ENCODE measurements around the gene PEX1.
"Not testable (repeated sequence)": the region's sequence is repeated elsewhere in the genome, so short reads cannot be mapped to it uniquely, and the experiment has no call there.

DNA sequence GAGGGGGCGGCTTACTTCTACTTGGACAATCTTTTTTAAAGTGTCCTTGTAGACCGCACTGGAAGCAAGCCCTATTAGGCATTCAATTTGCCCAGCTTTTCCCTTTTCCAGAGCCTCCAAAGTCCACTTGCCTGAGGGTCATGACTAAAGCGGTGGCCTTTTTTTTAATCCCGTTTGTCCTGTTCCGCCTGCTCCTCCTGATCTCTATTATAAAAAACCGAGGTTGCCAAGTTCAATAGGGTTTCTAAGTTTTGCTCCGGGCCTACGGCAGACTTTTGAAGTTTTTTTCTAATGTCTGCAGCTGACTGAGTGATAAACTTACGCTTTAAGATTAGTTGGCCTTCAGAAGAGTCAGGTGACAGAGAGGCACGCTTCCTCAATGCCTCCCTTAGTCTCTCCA lies 54.3 kb downstream of the PEX1 start:
- TF ChIP-seq POLR2A (IDR thresholded peaks at IDR 0.05; ENCODE audit: low read length); BHLHE40 (IDR thresholded peaks at IDR 0.05; ENCODE audit: low read depth, low read length); CHD2 (IDR thresholded peaks at IDR 0.05; ENCODE audit: low read length, partially characterized antibody); TP53 (CRISPR knock-in tag; IDR thresholded peaks at IDR 0.05); RAD21 (conservative IDR thresholded peaks at IDR 0.05 in 1 of 2, IDR thresholded peaks at IDR 0.05 in 1 of 2); KDM5A (IDR thresholded peaks at IDR 0.05): not testable (repeated sequence)
- TF ChIP-seq, protein P1, sequence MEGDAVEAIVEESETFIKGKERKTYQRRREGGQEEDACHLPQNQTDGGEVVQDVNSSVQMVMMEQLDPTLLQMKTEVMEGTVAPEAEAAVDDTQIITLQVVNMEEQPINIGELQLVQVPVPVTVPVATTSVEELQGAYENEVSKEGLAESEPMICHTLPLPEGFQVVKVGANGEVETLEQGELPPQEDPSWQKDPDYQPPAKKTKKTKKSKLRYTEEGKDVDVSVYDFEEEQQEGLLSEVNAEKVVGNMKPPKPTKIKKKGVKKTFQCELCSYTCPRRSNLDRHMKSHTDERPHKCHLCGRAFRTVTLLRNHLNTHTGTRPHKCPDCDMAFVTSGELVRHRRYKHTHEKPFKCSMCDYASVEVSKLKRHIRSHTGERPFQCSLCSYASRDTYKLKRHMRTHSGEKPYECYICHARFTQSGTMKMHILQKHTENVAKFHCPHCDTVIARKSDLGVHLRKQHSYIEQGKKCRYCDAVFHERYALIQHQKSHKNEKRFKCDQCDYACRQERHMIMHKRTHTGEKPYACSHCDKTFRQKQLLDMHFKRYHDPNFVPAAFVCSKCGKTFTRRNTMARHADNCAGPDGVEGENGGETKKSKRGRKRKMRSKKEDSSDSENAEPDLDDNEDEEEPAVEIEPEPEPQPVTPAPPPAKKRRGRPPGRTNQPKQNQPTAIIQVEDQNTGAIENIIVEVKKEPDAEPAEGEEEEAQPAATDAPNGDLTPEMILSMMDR (IDR thresholded peaks at IDR 0.05), result not testable (repeated sequence)
- TF ChIP-seq, protein P2, sequence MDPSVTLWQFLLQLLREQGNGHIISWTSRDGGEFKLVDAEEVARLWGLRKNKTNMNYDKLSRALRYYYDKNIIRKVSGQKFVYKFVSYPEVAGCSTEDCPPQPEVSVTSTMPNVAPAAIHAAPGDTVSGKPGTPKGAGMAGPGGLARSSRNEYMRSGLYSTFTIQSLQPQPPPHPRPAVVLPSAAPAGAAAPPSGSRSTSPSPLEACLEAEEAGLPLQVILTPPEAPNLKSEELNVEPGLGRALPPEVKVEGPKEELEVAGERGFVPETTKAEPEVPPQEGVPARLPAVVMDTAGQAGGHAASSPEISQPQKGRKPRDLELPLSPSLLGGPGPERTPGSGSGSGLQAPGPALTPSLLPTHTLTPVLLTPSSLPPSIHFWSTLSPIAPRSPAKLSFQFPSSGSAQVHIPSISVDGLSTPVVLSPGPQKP (IDR thresholded peaks at IDR 0.05; ENCODE audit: low read depth, low read length), result not testable (repeated sequence)

Data from A549 (cell line).